Activated CD8-positive, alpha-beta memory T cell treated with anti-CD3 and anti-CD28 coated beads, Interleukin-2, amount 10 ng/mL, durations not matched to agents 7 days and 5 days (primary cell): ENCODE results near the gene IGSF5. TPM values are rescaled to one million over a fixed set of nuclear protein-coding genes. Genes with fewer than 3 reads are reported as not detected.

Source experiments
- ATAC-seq: fragments of 150-1000 bp; cut with Tn5 transposase; one replicate; pipeline ENCODE4 v1.10.0; 2021; ENCODE audit warnings: moderate library complexity
- CTCF ChIA-PET: fragments of 350-600 bp; sonication (Branson Sonifier 250); formaldehyde crosslinking; loops from one replicate; lab custom pipeline; 2021; ENCODE audit warnings: antibody characterized with exemption; lab: Charles Lee
- DNase-seq: peaks from one replicate; pipeline ENCODE4 v3.0.0-alpha.2; 2020
- H3K27ac Mint-ChIP-seq: one replicate; pipeline ENCODE4 v1.8.0; 2021; ENCODE audit warnings: mild to moderate bottlenecking, mixed read lengths
- H3K27me3 Mint-ChIP-seq: one replicate; pipeline ENCODE4 v1.8.0; 2021; ENCODE audit warnings: mixed read lengths
- H3K36me3 Mint-ChIP-seq: one replicate; pipeline ENCODE4 v1.8.0; 2021; ENCODE audit warnings: mild to moderate bottlenecking, mixed read lengths
- H3K4me1 Mint-ChIP-seq: one replicate; pipeline ENCODE4 v1.8.0; 2021; ENCODE audit warnings: mixed read lengths
- H3K4me3 Mint-ChIP-seq: one replicate; pipeline ENCODE4 v1.8.0; 2021; ENCODE audit warnings: mild to moderate bottlenecking, moderate library complexity, mixed read lengths
- H3K9me3 Mint-ChIP-seq: one replicate; pipeline ENCODE4 v1.8.0; 2022; ENCODE audit warnings: low read depth, mixed read lengths
- total RNA-seq, 2 experiments: library from RNA; stranded (reverse); gene quantifications; one replicate each; pipeline ENCODE4 v1.2.3, GENCODE V29; 2021

The IGSF5 gene
- total RNA-seq, 2 experiments from 2014 or later, result not detected

DNA sequence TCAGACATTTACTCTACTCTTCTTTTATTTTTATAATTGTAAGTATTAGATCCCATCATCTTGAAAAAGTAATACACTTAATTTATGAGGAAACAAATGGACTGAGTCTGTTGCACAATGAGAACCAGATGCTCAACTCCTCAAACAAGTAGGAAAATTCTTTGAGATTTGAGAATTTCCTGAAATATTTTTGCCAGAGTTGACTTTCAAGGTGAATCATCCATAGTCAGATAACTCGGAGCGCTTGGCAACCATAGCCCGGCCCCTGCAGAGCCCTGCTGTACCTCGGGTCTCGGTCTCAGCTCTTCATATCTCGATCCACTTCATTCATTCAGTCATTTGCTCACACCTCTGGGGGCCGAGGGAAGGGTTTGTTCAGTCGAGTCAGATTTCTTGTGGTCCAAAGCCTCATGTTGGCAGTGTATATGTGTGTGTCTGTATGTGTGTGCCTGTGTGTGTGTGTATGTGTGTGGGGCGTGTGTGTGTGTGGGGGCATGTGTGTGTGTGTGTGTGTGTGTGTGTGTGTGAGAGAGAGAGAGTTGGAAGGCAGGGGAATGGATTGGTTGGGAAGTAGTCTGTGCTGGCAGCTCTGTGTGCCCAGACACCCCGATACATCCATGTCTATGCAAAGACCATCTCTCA lies 104.2 kb downstream of the IGSF5 start:
- CTCF ChIA-PET, result no interaction called here
- Mint-ChIP-seq H3K4me1 (no peaks in the 10 kb centered on the region), H3K27ac (no peak overlapping the region), H3K36me3 (no peaks in the 10 kb centered on the region), H3K27me3 (no peaks in the 10 kb centered on the region), H3K4me3 (no peak overlapping the region), H3K9me3 (peaks cover 3% of the 10 kb centered on the region)
- ATAC-seq (no peak), DNase-seq (no peak)

DNA sequence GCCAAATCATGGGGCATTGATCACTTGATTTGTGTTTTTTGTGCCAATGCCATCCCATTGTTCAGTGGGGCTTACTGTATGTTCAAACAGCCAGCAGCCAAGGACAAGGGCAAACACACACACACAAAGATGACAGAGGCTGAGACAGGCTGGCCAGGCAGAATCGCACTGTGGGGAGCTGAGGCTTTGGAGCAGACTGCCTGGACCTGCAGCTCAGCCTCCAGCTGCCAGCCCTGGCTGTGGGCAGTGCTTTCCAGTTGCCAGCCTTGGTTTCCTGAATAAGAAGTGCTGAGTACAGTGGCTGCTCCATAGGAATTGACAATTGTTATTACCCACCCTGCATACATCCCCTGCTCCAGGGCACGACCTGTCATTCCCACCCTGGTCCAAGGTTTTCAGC lies 105.3 kb downstream of the IGSF5 start:
- CTCF ChIA-PET, result no interaction called here
- Mint-ChIP-seq H3K9me3 (peaks cover 3% of the 10 kb centered on the region), H3K4me3 (no peak overlapping the region), H3K4me1 (no peaks in the 10 kb centered on the region), H3K36me3 (no peaks in the 10 kb centered on the region), H3K27ac (no peak overlapping the region), H3K27me3 (no peaks in the 10 kb centered on the region)
- ATAC-seq, result no peak
- no peak for DNase-seq

- peaks cover 7% of the 10 kb centered on the region for H3K9me3 Mint-ChIP-seq
- ATAC-seq, result no peak
- H3K4me3 Mint-ChIP-seq, result no peak overlapping the region
- DNase-seq, result no peak
- CTCF ChIA-PET, result no interaction called here
- H3K27me3 Mint-ChIP-seq, result no peaks in the 10 kb centered on the region
- no peaks in the 10 kb centered on the region for H3K36me3 Mint-ChIP-seq
- H3K27ac Mint-ChIP-seq, result no peak overlapping the region
- H3K4me1 Mint-ChIP-seq, result no peaks in the 10 kb centered on the region
Measured at GRCh38 chr21:39851002-39851618, 106.1 kb downstream of the IGSF5 start.

Other genes starting within 250 kb of the IGSF5 start
- gene B3GALT5, start 132.2 kb upstream of the IGSF5 start, total RNA-seq, result not detected
- gene PCP4, start 122.3 kb downstream of the IGSF5 start, total RNA-seq, result not detected